Kidney (tissue), 14 donors: ENCODE data around the gene EGR2. TPM values are rescaled to one million over a fixed set of nuclear protein-coding genes. Genes with fewer than 3 reads are reported as not detected.

Experiments used
- DNase-seq, 5 donors: peaks; one replicate each; pipeline ENCODE4 v3.0.0-alpha.2; 2013 to 2020
- FAIRE-seq: peaks from 2 replicates; lab custom pipeline; 2012; peaks lifted over from hg19 to GRCh38; lab: Jason Lieb, UNC
- H3K27ac ChIP-seq, 2 donors: one replicate each; pipeline ENCODE4 v1.7.0; 2013; ENCODE audit warnings: low read depth in 2 of 2, low read length in 2 of 2, inconsistent platforms in 1 of 2
- H3K27me3 ChIP-seq: one replicate; pipeline ENCODE4 v1.7.1; 2013; ENCODE audit warnings: low read length, inconsistent platforms; ENCODE audit not compliant: control insufficient read depth, insufficient read depth
- H3K36me3 ChIP-seq, 3 donors: one replicate each; pipeline versions ENCODE4 v1.7.0 to v1.7.1; 2013; ENCODE audit warnings: low read length in 3 of 3, control low read depth in 1 of 3, inconsistent platforms in 1 of 3; ENCODE audit not compliant: insufficient read depth in 3 of 3, control insufficient read depth in 2 of 3
- H3K4me1 ChIP-seq, 3 donors: one replicate each; pipeline versions ENCODE4 v1.7.0 to v1.7.1; 2013; ENCODE audit warnings: low read length in 3 of 3, inconsistent platforms in 1 of 3, low read depth in 1 of 3; ENCODE audit not compliant: control insufficient read depth in 2 of 3, insufficient read depth in 2 of 3
- H3K4me3 ChIP-seq, 3 donors: one replicate each; pipeline versions ENCODE4 v1.7.0 to v1.8.1; 2013; ENCODE audit warnings: low read length in 3 of 3, control low read depth in 1 of 3, inconsistent platforms in 1 of 3
- H3K9ac ChIP-seq, 3 donors: one replicate each; pipeline versions ENCODE4 v1.7.0 to v1.7.1; 2013; ENCODE audit warnings: low read length in 3 of 3, control low read depth in 1 of 3, inconsistent platforms in 1 of 3
- H3K9me3 ChIP-seq, 3 donors: one replicate each; pipeline versions ENCODE4 v1.7.0 to v1.7.1; 2013; ENCODE audit warnings: low read length in 3 of 3, control low read depth in 1 of 3, inconsistent platforms in 1 of 3; ENCODE audit not compliant: control insufficient read depth in 2 of 3, insufficient read depth in 1 of 3
- CTCF ChIP-seq: IDR thresholded peaks from 3 replicates; pipeline ENCODE4 v1.5.1; 2012; ENCODE audit warnings: mild to moderate bottlenecking, moderate library complexity, borderline replicate concordance; ENCODE audit not compliant: insufficient read depth; ENCODE audit errors: extremely low read depth
- intact Hi-C: fragments of 100-400 bp; cut with DNase I; formaldehyde crosslinking; loops from one replicate; pipeline ENCODE4 v1.11.1; 2022
- polyA plus RNA-seq: library from polyadenylated mRNA; stranded (reverse); fragments of 350-450 nt; fragmentation: Illumina TruSeq; extraction: RNeasy Lipid Tissue Mini Kit (QIAGEN cat#74804); gene quantifications from one replicate; pipeline ENCODE4 v1.2.3, GENCODE V29; 2014; ENCODE audit warnings: low read depth, low replicate concordance; ENCODE audit not compliant: insufficient read depth
- total RNA-seq: library from RNA; stranded (reverse); fragmentation: NEBNext Ultra II Directional; extraction: Animal tissue kit (Norgen Biotek cat#: 25700); gene quantifications from one replicate; pipeline ENCODE4 v1.2.1, GENCODE V29; 2021
- donor health status: control.
- donor health status: control.
- donor health status: control.
- donor health status: control.
- donor health status: control.
- donor health status: DM: yes; HTN: yes; CAD: no.
- donor health status: Normal renal cell carcinoma (clear cell type).

The EGR2 gene
- total and polyA plus RNA-seq, 2 donors from 2014 or later, result 0.30 to 1.6 TPM

DNA sequence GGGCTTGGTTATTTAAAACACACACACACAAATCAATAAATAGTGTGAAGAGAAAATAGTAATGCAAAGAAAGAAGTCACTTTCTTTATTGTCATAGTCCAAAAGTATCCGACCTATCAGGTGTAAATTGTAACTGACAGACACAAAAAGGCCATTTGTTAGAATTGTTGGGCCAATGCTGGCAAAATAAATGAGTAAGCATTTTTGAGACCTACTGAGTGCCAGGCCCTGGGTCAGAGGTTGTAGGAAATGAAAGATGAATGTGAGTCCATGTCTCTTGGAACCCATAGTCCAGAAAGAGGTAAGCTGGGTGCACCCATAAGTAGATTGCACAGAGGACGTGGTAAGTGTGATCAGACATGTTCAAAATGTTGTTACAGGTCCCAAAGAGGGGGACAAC is 13.5 kb upstream of the EGR2 start:
- H3K27ac ChIP-seq, result no peak overlapping the region
- no peak for TF ChIP-seq CTCF
- DNase-seq, result no peak
- intact Hi-C loops, result loop anchor here (10.0 kb wide), 1 partner anchor 215 kb away; no protein-coding TSS in a partner anchor
- H3K9me3 ChIP-seq, result no peaks in the 10 kb centered on the region
- H3K4me1 ChIP-seq, result no peaks in the 10 kb centered on the region
- H3K36me3 ChIP-seq, result no peaks in the 10 kb centered on the region
- no peak overlapping the region for H3K9ac ChIP-seq
- H3K4me3 ChIP-seq, result no peak overlapping the region
- no peak for FAIRE-seq
- no peaks in the 10 kb centered on the region for H3K27me3 ChIP-seq

DNA sequence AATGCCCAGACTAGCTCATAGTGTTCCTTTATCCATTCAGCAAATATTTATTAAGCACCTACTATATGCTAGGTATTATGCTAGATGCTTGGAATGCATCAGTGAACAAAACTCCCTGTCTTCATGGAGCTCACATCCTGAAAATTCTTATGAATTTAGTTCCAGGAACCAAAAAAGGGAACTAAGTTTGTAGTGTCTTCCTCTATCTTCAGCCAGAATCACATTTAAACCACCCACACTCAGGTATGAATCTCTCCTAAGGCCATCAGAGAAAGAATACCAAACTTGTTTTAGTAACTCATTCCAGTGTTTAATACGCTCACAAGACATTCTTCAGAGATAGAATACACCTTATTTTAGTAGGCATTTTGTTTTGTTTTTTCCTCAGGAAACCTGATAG is 10.1 kb upstream of the EGR2 start:
- H3K27ac ChIP-seq, result no peak overlapping the region
- no peaks in the 10 kb centered on the region for H3K4me1 ChIP-seq
- no peaks in the 10 kb centered on the region for H3K36me3 ChIP-seq
- DNase-seq, result no peak
- TF ChIP-seq CTCF, result no peak
- no peaks in the 10 kb centered on the region for H3K9me3 ChIP-seq
- no peak overlapping the region for H3K9ac ChIP-seq
- H3K27me3 ChIP-seq, result no peaks in the 10 kb centered on the region
- intact Hi-C loops, result loop anchor here (10.0 kb wide), 1 partner anchor 211 kb away; no protein-coding TSS in a partner anchor
- no peak overlapping the region for H3K4me3 ChIP-seq
- no peak for FAIRE-seq

DNA sequence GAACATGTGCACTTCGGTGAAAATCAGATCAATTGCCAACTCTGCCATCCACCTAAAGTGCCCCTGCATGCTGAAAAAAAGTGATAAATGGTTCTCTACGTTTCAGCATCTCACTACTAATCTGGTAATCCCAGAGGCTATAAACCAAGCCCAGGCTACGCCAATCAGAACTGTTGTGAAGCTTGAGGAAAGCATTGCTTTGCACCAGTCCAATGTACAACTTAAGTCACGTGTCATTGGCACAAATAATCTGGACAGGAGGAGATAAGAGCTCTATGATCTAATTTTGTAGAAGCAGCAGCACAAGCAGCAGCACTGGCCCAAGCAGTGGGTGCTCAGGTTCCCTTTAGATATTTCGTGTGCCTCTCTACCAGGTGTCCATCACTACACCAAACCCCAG is 4.4 kb upstream of the EGR2 start:
- FAIRE-seq (no peak), DNase-seq (no peak)
- Histone ChIP-seq H3K9ac (no peak overlapping the region), H3K27me3 (no peaks in the 10 kb centered on the region), H3K36me3 (no peaks in the 10 kb centered on the region), H3K27ac (no peak overlapping the region), H3K4me3 (no peak overlapping the region), H3K9me3 (no peaks in the 10 kb centered on the region), H3K4me1 (peaks cover 0 to 7% (median 3%) of the 10 kb centered on the region in 3 donors)
- no peak for TF ChIP-seq CTCF
- intact Hi-C loops, result loop anchor here (10.0 kb wide), 1 partner anchor 206 kb away; no protein-coding TSS in a partner anchor
